Amygdala (tissue), 56 donors: ENCODE measurements around the gene ENTPD6.

Source experiments
- DNase-seq, 56 donors: peaks; one replicate each; lab custom pipeline; 2025; lab: John Stamatoyannopoulos, UW

ENTPD6 gene

DNA sequence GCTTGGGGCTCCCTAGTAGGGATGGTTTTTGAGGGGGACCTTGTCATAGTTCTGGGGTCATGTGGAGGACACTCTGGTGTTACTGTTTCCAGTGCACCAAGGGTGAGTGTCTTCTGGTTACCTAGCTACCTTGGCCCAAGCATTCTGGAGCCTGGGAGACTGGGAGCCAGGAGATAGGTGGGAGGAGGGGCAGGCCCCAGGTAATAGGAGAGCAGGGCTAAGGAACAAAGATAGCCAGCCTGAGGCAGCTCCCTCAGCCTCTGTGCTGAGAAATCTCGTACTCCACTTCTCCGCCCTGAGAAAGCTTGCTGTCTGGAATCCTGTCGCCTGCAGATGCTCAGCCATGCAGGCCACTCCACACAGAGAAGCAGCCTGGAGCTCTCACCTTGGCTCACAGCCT is 8.3 kb upstream of the ENTPD6 start:
- DNase-seq = no peak

DNA sequence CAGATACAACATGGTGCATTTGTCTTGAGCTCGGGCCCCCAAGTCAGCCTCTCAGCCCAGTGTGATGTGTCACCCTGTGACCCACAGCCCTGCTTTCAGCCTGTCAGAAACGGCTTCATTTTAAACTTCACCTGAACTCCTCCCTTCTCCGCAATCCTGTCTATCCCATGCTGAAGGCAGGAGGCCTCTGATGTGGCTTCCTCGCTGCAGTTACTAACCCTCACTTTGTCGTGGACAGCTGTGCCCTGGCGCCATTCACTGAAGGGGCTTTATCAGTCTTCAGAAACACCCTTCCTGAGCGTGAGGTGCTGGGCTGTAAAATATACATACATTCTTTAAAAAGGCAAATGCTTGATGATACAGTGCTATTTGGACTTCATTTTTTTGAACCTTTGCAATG is 7.9 kb upstream of the ENTPD6 start:
- no peak for DNase-seq

DNA sequence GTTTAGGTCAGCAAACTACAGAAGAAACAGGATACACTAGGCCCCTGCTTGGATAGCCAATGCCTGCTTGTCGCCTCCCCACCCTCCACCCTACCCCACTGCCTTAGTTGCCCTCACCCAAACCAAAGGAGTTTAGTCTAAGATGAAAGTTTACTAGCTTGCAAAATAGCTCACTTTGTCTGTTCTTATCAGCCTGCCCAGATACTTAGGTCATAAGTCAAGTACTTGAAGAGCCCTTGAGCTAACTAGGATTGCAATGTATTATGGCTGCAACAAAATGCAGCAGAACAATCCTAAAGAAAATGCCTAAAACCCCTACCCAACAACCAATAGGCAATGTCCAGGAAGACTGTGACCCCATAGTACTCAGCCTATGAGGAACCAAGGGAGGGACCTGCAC is 7.3 kb upstream of the ENTPD6 start:
- DNase-seq = no peak

DNA sequence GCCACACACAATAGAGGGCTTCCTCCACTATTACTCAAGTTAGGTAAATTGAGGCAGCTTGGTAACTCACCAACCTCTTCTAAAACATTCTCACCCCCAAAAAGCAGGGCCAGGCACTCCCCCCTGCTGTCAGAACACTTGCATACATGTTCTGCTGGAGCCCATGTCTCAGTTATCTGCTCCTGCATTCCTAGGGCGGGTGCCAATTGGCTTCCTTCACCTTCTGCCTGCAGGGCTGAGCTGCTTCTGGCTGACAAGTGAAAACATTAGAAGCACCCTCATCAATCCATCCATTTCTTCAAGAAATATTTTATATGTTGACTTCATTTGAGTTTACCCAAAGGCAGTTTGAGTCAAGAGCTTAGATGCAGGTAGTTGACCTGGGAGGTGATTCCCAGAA is 4.5 kb upstream of the ENTPD6 start:
- DNase-seq = no peak

DNA sequence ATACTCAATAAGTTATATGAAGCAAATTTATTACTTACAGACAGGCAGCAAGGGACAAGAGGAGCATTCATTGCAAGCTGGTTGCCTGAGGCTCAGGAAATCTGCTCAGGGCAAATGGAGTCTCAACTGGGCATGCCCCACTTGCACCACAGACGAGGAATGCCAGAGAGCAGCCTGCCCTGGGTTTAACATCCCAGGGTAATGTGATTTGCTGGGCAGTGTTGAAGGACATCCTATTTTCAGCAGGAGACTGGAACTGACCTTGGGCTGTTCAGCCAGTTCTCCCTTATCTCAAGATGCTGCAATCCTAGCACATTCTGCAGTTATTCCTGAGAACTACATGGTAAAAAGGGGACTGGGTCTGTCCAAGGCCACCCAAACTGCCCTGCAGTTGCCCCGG is 3.8 kb upstream of the ENTPD6 start:
- no peak for DNase-seq

DNA sequence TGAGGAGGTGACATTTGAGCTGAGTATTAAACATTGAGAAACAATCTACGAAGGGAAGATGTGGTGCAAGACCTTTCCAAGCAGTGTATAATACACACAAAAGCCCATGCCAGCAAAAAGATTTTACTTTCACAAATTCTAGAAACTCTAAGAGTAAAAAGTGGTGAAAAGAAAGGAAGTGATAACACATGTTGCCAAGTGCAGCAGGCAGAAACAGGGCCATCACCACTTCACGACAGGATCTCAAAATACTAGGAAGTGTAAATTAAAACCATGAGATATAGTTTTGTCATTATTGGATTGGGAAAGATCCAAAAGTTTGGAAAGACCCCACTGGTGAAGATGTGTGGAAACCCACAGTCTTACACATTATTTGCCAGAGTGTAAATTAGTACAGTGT is 1.7 kb upstream of the ENTPD6 start:
- no peak for DNase-seq

DNA sequence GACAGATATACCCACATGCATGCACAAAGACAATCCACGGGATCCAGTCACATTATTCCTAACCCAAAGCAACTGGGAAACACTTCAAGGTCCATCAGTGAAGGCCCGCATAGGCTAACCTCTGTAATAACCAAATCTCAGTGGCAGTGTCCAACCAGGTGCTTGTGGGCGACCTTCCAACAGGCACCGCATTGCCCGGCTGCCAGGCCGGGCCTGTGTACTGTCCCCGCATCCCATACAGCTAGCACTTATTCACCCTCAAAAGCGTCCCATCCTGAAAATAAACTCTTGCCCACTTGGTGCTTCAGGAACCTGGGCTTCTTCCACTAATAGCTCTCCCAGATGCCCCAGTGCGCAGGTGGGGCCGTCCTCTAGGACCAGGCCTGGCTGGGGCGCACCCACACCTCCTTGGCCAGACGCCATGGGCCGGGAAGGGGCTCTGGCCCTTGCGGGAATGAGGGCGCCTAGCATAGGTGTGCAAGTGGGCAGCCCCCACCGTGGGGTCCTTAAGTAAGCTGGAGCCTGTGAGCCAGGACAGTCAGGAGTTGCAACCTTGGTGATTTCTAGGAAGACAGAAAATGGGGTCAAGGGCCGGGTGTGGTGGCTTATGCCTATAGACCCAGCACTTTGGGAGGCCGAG is 1.1 kb upstream of the ENTPD6 start:
- no peak for DNase-seq

DNA sequence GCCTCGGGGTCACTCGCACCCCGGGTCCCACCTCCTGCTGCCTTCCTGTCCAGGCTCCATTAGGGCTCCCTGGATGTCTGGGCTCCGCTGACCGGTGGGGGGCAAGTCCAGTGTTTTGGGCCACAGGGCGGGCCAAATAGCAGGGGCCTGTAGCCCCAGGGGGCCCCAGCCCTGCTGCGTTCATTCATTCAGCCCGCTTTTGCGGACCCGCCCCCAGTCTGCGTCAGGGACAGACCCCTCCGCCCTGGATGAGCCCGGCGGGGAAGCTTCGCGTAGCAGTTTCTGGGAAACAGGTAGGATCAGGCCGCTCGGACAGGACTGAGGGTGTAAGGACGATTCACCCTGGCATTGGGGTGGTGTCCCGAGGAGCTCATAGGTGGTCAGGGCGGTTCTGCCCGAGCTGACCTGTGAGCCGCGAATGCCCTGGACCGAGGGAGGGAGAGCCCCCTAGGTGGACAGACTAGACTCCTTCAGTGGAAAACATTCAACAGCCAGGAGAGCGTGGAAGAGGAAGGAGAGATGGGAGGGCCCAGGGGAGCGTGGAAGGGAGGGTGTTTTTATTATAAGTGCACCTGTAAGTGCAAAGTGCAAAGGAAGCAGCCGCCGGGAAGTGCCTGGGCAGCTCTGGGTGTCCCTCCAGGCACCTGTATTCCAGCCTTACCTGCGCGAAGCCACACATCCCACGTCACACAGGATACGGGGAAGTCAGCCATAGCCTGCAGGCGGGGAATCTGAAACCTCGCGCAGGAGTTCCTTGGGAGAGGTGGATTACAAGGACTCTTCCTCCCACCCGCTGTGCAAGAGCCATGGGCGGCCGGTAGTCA is 662 bp downstream of the ENTPD6 start:
- DNase-seq = peak in 10 of 56 donors; percentile 27 to 56 (median 52)

DNA sequence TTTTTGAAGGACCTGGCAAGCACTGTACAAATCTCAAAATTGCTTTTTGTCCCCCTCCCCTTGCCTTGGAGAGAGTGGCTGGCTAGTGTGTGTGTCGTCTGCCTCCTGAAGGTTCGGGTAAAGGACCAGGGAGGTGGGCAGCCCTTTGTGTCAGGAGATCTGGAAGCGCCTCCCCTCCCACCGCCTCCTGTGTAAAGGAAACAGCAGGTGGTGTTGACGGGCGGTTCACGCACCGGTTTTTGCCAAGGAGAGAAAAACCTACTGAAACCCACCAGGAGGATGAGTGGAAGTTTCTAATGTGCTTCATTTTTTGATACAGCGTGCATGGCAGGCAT is 1.2 kb downstream of the ENTPD6 start:
- no peak for DNase-seq

DNA sequence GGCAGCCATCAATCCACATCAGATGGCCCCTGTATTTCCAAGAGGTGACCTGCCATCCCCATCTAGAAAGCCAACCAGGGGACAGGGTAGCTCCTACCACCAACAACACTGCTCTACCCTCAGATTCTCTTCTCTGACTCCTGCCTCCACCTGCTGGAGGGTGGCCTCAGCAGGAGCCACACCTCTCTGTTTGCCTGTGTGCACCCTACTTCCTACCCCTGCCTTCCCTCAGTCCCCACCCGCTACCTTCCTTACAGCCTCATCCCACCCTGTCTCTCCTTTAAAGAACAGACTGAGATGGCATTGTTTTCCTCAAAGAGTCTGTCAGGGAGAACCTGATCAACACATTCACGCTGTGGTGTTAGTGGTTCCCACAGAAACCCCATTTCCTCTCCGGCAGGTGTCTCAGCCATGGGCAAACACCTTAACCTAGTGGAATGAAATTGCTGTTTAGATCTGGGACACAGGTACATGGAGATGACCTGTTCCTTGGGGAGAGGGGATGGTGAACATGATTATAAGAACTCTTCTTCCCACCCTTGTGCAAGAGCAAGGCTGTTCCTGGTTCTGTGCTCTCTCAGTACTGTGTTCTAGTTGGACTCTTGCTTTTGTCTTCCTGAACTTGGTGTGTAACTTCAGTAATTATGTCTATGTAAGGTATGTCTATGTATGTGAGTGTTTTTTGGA is 1.8 kb downstream of the ENTPD6 start:
- no peak for DNase-seq

DNA sequence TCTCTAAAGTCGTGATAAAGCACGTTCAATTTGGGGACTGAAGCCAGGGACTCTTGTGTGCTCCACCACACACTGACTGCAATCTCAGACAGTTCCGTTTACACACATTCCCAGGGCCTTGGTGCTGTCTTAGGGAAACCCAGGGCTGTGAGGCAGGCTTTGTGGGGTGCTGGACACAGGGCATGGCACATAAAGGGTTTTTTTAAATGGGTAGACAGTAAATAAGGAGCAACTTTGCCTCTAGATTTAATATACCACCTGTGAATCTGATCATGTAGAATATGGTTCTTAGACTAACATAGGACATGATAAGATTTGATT is 2.3 kb downstream of the ENTPD6 start:
- DNase-seq = no peak

DNA sequence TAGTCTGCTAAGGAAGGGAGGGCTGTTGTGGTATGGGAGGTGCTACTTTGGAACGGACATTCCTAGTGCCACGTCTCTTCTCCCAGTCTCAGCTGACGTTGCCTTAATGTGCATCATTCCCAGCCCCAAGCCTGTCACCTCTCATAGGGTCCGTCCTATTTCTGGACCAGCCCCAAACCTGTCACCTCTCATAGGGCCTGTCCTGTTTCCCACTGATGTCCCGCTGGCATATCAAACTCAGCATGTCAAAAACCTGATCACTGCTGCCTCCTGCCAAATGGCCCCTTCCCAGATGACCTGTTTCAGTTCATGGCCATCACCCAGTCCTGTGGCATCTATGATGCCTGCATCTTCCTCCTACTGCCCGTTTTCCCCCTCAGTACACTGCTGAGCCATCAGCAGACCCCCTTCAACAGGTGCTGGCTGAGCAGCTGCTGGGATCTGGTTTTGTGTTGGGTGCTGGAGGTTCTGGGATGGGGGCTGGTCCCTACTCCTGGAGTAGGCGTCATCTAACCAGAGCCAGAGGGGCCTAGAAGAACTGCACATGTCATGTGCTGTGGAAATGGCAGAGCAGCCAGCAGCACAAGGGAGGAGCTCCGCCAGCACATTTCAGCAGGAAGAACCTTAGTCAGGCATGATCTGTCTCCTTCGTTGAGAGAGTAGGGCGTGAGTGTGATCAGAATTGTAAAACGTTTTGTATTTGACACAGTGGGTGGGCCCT is 3.3 kb downstream of the ENTPD6 start:
- DNase-seq = no peak

DNA sequence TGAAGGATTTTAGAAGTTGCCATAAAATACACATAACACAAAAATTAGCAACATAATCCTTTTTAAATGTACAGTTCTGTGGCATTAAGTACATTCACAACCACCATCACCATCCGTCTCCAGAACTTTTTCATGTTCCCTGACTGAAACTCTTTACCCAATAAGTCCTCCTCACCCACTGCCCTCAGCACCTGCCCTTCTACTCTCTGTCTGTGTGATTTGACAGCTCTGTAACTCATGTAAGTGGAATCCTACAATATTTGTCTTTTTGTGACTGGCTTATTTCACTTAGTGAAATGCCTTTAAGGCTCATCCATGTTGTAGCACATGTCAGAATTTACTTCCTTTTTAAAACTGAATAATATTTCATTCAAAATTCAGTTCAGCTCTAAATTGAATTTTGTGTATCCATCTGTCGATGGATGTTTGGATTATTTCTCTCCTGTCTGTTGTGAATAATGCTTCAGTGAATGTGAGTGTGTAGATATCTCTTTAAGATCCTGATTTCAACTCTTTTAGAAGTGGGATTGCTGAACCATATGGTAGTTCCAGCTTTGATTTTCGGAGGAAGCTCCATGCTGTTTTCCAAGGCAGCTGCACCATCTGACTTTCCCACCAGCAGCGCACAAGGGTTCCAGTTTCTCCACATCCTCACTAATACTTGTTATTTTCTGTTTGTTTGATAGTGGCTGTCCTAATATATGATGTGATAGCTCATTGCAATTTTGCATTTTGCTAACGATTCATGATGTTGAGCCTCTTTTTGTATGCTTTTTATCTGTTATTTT is 4.2 kb downstream of the ENTPD6 start:
- DNase-seq = no peak

DNA sequence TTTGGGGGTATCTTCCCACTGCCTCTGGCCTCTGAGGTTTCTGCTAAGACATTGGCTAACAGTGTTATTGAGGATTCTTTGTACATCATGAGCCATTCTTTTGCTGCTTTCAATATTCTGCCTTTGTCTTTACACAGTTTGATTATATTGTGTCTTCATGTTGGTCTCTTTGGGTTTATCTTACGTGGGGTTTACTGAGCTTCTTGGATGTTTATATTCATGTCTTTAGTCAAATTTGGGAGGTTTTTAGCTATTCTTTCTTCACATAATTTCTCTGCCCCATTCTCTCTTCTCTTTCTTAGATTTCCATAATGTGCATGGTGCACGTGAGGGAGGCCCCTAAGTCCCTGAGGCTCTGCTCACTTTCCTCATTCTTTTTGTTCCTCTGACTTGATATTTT is 7.6 kb downstream of the ENTPD6 start:
- DNase-seq = no peak

DNA sequence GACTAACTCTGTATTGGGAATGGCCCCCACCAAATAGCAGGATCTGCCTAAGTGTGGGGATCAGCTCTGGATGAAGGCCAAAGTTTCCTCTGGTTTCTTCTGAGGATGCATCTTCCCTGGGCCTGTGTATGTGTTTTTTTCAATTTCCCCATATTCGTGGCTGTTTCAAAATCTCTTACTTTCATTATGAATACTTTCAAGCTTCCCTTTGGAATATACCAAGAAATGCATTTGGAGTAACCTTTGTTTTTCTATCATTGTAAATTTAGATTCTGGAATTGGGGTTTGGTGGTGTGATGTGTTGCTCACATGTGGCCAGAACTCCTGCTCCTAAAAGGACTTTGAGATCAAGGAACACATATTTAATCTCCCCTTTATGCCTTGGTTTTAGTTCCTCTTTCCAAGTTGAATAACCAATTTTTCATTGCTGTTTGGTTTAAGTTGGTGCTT is 8.4 kb downstream of the ENTPD6 start:
- DNase-seq = no peak

DNA sequence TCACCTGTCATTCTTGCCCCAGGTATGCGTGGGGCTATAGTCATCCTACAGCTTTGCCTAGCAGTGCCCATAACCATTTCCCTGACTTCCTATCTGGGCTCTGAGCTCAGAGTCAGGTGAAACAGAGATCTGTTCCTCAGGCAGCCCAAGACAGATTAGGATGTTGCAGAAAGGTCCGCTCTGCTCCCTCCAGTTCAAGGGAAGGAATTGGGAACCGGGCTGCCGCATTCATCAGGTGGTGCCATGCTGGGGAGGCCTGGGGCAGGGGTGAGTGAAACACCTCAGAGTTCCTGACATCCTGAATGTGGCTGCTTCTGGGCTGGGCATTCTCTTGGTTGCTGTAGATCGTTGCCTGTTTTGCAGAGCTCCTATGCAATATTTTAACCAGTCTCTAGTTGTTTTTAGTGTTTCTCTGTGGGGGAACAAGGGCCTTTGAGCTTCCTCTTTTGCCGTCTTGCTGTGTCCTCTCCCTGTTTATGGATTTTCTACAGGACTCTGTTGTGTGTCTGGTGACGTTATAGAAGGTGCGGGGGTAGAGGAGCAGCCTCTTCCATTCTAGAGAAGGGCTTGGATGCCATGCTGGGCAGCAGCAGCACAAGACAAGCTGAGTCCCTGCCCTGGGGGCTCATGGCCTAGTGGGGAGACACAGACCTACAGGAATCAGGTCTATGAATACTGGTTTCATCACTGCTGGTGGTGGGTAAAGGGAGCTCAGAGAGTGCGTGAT is 9.2 kb downstream of the ENTPD6 start:
- DNase-seq = no peak

DNA sequence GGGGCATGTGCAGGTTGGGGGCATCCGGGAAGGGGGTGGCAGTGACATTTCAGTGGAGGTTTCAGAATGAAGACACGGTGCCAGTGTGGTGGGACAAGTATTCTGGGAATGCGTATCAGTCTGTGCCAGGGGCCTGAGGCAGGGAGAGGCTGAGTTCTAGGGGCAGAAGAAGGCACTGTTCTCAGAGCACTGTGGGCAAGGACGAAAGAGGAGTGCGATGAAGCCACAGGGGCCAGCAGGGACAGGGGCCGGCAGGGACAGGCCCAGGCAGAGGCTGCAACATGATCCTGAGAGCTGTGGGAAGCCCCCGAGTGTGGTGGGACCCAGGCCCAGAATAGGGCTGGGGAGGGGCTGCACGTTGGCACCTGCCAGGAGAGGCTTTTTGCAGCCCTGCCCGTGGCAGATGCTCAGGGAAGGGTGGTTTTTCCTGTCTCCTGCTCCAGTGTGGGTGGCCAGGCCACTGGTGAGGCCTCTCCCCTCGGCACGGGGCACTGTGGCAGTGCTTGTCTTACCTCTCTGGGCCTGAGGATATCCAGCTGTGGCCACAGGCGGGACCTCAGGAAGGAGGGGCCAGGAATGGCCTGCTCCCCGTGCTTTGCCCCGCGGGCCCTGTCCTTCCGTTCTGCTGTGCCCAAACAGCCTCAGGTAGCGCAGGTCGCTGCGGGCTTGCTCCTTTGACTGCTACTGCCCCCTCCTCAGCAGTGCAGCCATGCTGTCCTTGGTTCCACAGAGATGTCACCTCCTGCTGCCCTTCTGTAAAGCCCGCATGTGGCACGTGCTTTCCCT is 10.0 kb downstream of the ENTPD6 start:
- no peak for DNase-seq

DNA sequence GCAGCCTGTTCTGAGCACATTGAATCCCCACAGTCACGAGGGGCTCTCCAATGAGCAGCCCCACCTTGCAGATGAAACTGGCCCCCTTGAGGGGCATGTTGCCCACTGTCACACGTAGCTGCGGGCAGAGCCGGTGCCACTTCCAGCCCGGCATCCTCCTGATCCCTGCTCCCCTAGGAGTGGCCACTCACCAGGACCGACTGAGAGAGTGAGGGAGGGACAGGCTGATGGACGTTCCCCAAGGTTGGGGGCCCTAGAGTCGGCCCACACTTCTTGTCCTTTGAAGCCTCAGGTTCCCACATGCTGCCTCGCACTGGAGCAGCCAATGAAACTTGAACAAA is 10.5 kb downstream of the ENTPD6 start:
- no peak for DNase-seq

DNA sequence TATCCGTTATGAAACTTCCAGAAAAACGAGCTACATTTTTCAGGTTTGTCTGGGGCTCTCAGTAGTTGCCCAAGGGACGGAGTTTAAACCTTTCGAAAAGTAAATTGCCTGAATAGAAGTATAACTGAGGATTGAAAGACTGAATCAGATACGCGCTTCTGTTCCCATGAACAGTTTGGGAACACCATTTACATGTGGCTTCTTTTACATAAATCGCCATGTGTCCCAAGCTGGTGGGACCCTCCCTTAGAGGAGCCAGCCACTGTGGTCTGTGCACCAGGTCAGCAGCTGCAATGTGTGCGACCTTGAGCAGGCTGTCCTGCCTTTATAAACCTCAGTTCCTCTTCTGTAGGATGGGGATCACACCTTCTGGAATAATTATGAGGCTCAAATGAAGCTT is 11.0 kb downstream of the ENTPD6 start:
- no peak for DNase-seq
